Dermis blood vessel endothelial cell (primary cell): ENCODE results near the gene CHD5. TPM values are rescaled to one million over a fixed set of nuclear protein-coding genes. Genes with fewer than 3 reads are reported as not detected.
"Not testable (repeated sequence)": the region's sequence is repeated elsewhere in the genome, so short reads cannot be mapped to it uniquely, and the experiment has no call there.

ENCODE experiments used
- DNase-seq: peaks from one replicate; pipeline ENCODE4 v3.0.0; 2010
- total RNA-seq: library from RNA; depleted of rRNA; stranded (reverse); fragments of >200 nt; gene quantifications from 2 replicates; pipeline ENCODE4 v1.2.3, GENCODE V29; 2014

CHD5 gene
- total RNA-seq, result under 0.01 TPM in 1 of 2 replicates, not detected in the other

DNA sequence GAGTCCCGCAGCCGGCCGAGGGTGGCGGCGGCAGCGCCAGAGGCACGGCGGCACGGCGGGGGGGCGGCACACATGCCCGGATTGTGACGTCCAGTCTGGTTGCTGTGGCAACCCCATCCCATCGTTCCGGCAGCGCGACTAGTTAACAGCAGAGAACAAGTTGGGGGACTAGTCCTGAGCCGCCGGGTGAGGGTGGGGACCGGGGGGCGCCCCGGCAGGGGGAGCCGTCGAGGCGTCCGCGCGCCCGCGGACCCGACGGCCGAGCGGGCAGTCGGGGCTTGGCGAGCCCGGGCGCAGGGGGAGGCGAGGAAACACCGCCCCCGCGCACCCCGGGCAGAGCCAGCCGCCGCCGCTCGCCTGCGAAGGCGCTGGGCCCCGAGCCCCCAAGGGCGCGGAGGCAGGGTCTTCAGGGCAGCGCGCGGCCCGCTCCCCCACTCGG, at the start of gene CHD5:
CHD5 (minus strand) TSS at position 54 of the 439 bp plus-strand sequence. CDS start 298 bp downstream, outside the sequence.
- DNase-seq, result no peak

DNA sequence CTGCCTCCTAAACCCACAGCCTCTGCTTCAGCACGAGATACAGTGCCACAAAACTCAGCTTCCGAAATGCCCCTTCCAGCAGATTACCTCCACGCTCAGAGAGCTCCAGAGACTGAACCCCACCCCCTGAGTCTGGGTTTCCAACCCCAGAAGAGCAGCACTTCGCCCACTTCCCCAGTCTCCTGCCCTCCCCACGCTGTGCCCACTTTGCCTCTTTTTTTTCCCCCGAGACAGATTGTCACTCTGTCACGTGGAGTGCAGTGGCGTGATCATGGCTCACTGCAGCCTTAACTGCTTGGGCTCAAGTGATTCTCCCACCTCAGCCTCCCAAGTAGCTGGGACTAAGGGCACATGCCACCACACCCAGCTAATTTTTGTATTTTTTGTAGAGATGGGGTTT, 45.5 kb upstream of the CHD5 start:
- DNase-seq, result no peak

DNA sequence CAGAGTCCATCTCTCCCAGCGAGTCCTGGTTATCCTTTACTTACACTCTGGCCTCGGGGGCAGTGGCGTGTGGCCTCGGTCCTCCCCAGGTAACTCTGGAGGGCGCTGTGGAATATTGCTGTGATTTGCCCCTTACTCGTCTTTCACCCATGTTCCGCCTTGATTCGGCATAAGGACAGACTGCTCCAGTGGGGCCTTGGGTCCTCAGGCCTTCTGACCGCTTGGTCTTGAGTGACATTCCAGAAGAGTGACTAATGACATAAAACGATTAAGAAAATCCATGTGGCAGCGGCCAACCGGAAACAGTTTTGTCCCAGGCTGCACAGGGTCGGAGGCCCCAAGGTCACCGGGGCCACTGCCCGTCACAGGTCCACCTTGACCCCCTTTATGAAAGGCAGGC, 44.6 kb upstream of the CHD5 start:
- DNase-seq, result no peak

DNA sequence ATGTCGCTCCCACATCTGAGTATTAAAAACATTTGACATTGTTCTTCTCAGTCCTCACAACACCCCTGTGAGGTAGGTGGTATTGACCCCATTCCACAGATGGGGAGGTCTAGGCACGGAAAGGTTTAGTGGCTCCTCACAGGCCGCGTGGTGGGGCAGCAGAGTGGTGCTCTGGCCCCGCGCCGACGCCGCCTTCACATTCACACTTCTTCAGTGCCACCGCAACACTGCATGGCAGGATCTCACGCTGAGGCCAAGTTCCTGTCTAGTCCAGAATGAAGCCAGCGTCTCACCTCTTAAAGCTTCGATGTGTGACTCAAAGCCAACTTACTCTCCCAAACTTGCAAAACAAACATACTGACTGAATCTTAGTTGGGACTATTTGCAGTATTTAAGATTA, 43.5 kb upstream of the CHD5 start:
- no peak for DNase-seq

DNA sequence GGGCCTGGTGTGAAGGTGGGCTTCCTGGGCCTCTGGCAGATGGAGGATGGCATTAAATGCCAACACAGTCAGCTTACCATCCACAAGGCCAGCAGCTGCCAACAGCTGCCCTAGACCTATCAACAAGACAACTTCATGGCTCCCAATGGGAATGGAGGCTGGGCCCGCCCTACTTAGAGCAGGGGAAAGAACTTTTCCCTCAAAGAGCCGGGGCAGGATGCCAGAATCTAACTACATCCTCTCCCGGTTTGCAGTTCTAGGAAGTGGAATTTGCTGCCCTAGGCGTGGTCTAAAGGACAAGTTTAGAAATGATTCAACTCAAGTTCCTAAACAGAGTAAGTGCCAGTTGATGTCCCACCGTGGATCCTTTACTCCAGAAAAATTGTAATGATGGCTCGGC, 42.5 kb upstream of the CHD5 start:
- peak; percentile 56 for DNase-seq

DNA sequence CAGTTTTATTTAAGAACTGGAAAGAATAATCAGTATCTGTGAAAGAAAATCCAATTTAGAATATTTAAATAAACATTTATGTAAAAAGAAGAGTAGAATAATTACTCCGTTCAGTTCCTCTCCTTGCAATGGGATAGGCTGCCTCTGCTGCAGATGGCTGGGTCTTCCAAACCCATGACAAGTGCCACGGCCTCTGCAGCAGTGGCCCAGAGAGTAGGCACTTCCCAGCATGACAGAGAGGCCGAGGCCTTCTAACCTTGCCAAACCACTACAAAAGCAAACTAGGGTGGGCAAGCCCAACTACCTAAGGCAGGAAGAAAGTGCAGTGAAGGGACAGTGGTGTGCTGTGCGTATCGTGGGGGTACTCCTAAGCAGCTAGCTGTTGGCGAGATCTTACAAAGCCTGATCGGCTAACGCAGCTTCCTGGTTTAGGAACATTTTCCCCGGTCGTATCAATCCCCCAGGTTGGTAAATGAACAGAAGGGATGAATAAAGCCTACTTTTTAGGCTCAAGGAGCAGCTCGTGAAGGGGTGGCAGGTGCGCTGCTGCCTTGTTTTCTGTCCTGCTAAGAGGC, 41.2 kb upstream of the CHD5 start:
- no peak for DNase-seq

DNA sequence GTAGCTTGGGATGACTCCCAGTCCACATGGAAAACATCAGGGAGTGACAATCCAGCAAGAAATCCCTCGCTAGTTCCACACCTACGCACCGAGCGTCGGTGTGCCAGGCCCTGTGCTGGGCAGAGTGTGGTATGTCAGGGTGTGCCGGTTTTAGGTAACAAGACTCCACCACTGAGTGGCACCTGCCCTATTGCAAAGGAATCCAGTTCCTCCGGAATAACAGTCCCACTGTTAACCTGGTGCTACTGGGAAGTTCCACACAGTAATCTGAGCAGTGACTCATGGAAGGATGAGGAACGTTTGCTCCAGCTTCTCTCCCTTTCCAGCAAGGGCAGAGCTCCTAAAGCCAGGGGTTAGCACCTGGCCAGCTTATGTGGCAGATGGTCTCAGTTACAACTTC, 40.1 kb upstream of the CHD5 start:
- no peak for DNase-seq

DNA sequence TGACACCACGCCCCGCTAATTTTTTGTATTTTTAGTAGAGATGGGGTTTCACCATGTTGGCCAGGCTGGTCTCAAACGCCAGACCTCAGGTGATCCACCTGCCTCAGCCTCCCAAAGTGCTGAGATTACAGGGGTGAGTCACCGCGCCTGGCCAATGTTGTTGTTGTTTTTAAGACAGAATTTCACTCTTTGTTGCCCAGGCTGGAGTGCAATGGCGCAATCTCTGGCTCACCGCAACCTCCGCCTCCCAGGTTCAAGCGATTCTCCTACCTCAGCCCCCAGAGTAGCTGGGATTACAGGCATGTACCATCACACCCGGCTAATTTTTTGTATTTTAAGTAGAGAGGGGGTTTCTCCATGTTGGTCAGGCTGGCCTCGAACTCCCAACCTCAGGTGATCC, 39.5 kb upstream of the CHD5 start:
- DNase-seq, result not testable (repeated sequence)

DNA sequence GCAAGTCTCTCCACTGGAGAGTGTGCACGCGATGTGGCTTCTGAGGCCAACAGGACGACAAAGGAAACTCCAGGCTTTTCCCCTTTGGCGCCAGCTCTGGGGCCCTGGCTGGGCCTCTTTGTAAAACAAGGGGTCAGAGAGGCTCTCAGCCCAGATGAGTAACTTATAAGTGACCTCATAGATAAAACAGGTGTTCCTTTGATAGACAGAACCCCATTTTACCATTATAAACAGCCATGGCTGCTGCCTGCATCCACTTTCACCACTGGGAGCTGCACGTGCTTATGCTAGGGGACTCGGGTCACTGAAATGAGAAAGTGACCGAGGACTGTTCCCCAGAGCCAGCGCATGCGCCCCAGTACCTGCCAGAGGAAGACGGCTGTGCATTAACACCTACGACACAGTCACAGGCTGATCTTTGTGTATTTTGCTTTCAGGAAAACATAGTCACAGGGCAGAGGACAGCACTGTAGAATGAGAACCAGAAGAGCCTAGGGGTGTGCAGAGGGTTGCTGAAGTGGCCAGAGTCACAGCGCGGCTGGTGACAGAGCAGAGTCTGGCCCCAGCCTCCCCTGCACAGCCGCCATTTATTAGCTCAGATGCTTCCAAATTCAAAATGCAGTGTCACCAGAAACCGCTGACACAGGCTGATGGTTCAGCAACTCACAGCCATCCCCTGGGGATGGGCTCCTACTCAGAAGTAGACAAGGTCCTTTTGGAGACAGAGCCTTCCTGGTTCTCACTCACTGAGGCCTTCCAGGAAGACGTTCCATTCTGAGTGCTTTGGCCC, 38.4 kb upstream of the CHD5 start:
- no peak for DNase-seq

DNA sequence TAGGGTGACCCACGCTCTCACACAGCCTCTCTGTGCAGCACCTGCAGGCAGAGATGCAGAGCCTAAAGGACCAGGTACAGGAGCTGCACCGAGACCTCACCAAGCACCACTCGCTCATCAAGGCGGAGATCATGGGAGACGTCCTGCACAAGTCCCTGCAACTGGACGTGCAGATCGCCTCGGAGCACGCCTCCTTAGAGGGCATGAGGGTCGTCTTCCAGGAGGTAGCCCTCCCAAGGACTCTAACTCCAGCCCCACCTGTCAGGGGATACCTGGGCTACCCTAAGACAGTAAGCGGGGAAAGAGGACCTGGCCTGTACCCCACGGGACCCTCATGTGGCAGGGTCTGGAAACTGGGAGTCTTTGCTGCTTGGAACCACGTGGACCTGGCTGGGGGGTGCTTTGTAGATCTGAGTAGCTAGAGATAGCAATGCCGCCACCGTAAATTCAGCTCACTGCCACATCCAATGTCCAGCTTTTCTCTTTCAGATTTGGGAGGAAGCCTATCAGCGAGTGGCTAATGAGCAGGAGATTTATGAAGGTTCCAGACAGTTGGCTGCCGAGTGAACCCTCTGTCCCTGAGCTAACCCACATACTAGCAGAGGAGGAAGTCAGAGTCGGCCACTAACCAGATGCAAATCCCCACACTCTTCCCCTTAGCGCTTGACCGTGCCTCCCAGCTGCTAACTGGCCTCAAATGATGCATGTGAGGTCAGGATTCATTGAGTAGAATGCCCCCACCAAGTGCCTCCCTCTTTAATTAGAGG, 32.3 kb upstream of the CHD5 start:
- DNase-seq, result no peak

DNA sequence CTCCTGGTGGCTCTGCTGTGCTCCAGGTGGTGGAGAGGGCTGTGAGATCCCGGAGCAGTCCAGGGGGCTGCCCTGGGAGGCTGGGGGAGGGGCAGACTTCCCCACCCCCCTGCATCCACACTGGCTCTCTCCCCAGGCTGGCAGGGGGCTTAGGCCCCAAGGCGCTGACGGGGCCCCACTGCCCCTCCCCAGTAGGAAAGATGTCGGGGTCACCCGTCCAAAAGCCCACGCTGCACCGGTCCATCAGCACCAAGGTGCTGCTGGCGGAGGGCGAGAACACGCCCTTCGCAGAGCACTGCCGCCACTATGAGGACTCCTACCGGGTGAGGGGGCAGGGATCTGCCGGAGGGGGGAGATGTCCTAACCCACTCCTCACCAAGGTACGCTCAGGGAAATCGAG, 31.6 kb upstream of the CHD5 start:
- DNase-seq, result no peak

DNA sequence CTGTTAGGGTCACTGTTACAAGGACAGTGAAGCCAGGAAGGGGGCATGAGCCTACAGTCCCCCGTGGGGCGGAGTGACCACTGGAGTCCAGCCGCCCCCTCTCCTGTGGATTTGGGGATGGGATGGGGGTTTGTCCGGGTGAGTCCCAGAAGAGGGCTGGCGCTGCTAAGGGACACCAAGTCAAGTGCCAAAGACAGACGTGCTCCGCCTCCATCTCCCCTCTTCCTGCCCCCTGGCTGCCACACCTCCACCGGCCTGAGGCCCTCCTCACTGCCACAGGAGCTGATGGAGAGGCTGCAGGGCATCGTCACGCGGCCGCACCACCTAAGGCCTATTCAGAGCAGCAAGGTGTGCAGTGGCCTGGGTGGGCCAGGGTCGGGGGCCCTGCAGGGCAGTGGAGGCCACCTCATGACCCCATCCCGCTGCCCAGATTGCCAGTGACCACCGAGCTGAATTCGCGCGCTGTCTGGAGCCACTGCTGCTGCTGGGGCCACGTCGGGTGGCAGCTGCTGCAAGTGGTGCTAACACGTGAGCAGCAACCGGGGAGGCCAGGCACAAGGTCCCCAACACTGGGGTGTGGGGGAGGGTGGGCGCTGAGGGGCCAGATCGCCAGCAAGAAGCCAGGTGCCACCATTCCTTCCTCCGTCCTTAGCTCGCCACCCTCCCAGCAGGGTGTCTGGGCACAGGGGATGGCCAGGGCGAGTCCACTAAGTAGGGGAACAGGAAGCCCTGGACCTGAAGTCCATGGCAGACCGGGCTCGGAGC, 30.7 kb upstream of the CHD5 start:
- no peak for DNase-seq

DNA sequence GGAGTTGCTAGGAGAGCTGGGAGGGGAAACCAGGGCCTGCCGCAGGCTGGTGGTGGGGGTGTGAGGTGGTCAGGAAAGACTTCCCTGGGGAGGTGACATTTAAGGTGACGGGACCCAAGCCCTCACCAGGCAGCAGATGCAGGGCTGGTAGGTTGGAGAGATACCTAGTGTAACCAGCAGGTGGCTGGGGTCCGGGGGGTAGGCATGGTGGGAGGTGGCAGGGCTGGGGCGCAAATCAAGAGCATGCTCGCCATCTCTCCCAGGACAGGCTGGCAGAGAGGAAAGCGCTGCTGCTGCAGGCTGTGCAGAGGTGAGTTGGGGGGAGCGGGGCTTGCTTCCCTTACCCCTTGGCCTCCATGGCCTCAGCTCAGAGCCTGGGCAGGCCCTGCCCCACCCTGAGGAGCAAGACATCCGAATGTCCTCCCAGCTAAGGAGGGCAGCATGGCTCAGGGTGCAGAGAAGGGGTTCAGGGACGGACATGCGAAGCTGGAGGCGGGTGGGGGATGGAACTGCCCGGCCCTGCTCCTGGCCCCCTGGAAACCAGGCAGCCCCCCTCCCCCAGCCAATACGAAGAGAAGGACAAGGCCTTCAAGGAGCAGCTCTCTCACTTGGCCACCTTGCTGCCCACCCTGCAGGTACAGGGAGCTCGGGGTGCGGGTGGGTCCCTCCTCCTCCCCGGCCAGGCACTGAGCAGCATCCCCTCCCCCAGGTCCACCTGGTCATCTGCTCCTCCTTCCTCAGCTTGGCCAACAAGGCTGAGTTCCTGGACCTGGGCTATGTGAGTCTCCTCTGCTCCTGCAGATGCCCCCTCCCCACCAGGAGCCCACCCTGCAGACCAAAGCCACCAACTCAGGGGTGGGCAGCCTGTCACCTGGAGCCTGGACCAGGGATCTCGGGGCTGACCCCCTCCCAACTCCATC, 29.8 kb upstream of the CHD5 start:
- DNase-seq, result no peak

DNA sequence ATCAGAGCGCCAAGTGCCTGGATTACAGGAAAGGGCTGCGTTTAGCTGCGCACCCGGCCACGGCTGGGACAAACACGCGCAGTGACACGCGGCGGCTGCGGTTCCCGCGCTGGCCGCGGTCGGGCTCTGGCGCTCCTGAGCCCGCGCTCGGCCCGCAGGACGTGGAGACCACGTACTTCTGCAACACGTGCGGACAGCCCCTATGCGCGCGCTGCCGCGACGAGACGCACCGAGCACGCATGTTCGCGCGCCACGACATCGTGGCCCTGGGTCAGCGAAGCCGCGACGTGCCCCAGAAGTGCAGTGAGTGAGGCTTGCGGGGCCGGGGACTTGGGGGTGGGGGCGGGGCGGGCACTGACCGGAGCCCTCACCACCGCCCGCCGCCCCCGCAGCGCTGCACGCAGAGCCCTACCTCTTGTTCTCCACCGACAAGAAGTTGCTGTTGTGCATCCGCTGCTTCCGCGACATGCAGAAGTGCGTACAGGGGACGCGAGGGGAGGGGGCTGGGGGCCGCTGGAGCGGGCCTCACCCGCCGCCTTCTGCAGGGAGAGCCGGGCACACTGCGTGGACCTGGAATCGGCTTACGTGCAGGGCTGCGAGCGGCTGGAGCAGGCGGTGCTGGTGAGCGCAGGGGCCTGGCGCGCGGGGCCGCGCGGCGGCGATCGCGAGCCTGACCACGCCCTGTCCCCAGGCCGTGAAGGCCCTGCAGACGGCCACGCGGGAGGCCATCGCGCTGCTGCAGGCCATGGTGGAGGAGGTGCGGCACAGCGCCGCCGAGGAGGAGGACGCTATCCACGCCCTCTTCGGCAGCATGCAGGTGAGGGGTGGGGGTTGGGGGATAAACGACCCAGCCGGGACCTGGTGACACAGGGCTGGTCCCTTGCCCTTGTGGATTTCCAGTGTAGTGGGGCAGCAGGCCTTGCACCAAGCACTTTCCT, 28.9 kb upstream of the CHD5 start:
- peak; percentile 78 for DNase-seq

DNA sequence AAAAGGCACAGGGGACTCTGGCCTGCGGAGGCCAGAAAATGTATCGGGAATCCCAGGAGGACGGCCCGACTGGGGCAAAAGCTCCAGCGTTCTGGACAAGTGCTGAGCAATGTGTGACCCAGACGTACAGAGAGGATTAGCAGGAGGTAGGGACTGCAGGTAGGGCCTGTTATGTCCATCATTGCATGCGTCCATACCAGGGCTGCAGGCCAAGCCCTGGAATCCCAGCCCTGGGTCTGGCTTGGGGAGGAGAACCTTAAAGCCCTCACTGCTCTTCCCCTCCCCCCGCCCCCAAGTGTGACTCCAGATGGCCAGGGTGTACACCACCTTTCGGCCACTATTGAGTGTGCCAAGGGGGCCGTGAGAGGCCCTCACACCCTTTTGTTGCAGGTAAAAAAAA, 27.8 kb upstream of the CHD5 start:
- DNase-seq, result no peak

DNA sequence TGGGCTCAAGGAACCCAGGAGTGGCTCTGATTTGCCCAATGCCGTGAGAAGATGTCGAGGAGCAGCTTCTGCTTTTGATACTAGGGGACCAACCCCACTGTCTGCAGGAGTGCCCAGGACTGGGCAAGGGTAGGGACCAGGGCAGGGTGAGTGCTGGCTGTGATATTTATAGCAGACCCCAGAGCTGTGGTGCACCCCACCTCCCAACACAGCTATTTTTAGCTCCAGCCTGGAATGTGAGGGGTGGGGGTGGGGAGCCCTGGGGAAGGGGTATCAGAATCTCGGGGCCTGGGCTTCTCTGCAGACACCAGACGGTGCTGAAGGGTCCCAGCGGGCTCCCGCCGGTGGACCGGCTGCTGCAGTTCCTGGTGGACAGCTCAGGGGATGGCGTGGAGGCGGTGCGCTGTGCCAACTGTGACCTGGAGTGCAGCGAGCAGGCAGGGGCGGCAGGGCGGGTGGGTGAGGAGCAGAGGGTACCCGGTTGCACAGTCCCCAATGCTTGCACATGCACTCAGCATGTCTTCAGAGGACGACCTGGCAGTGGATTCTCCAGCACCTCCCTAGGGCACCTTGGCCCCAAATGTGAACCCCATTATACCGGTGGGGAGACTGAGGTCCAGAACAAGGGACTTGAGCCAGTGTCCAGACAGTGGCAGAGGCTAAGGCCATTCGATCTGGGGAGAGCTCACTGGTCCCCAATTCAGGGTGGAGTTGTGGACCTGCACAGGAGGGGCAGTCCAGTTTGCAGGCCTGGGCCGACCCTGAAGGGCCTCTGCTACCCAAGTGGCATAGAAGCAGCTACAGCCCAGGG, 27.2 kb upstream of the CHD5 start:
- DNase-seq, result no peak

DNA sequence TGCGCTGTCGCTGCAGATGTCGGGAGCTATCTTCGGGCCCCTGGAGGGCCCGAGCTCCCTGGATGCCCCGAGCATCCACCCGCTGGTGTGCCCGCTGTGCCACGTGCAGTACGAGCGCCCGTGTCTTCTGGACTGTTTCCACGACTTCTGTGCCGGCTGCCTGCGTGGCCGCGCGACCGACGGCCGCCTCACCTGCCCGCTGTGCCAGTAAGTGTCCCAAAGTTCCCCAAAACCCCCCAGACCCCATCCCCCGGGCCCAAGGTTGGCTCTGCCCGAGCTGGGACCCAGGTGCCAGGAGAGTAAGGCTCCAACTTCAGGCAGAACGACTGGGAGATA, 26.4 kb upstream of the CHD5 start:
- no peak for DNase-seq

DNA sequence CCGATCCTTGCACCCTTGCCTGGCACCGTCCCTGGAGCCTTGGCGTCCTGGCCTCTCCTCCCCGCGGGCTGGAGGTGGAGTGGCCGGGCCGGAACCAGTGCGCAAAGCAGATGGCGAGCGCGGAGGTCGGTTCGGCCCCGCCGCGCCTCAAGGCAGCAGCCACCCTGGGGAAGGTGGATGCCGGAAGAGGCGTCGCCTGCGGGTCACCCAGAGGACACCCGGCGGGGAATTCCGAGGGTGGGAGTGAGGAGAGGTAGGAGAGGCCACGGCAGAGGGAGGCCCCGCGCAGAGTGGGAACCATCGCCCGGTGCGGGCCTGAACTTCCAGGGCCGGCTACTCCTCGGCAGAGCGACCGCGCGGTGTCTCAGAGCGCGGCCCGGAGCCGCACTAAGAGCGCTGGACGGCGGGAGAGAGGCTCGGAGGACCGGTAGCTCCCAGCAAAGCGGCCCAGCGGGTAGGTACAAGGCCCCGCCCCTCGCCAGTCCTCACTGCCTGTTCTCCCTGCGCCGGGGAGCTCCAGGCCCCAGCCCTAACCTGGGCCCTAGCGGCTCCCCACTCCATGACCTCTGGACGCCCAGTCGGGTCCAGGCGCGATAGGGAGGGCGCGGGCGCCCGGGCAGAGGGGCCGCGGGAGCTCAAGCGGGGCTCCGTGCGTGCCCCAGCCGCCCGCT, 25.9 kb upstream of the CHD5 start, which contains the start of gene RNF207:
RNF207 (plus strand) TSS at position 271 of the 671 bp plus-strand sequence. CDS start 417 bp downstream, outside the sequence.
- peak; percentile 52 for DNase-seq

DNA sequence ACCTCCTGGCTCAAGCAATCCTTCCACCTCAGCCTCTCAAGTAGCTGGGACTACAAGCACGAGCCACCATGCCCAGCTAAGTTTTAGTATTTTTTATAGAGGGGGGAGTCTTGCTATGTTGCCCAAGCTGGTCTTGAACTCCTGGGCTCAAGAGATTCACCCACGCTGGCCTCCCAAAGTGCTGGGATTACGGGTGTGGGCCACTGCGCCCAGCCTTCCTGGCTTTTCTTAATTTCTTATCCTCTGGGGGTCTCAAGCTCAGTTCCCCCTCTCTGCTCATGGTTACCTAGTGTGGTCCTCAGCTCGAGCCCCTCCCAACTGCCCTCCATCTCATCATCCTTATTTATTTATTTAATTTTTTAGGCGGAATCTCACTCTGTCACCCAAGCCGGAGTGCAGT, 22.1 kb upstream of the CHD5 start:
- DNase-seq, result no peak
